Measurements from ENCODE around the gene LPCAT1.

LPCAT1 gene

DNA sequence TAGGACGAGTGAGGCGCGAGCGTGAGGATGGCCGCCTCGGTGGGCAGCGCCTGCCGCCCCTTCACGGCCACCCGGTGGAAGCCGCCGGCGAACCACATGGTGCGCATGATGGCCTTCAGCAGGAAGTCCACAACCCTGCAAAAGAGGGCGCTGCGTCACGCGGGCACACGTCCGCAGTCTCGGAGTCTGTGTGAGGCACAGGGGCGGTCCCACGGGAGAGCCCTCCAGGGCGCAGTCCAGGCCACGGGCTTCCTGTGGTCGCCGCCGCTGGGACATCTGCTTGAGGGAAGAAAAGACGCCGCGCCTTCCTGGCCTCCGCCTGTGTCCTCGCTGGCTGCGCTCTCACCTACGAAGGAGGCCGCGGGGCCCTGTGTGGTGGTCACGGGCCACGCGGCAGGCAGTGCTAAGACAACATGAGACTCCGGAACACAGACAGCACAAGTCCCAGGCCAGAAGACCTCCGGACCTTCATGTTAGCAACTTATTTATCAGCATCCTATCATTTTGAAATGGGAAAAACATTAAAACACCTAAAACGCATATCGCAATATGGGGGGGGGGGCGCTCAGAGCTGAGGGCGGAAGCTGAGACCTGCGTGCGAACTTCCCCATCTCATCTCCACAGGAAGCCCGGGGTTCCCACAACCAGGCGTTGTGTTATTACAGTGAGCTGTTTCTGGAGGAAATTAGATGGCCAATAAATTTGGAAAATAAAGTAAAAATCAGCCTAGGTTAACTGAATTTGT lies 28.8 kb downstream of the LPCAT1 start:
- no peak for DNase-seq

GRCh38 chr5:1493941-1494340 lies 29.8 kb downstream of the LPCAT1 start:
- DNase-seq: no peak

- no peak for DNase-seq
Observed at GRCh38 chr5:1493413-1493812, 30.3 kb downstream of the LPCAT1 start.

DNA sequence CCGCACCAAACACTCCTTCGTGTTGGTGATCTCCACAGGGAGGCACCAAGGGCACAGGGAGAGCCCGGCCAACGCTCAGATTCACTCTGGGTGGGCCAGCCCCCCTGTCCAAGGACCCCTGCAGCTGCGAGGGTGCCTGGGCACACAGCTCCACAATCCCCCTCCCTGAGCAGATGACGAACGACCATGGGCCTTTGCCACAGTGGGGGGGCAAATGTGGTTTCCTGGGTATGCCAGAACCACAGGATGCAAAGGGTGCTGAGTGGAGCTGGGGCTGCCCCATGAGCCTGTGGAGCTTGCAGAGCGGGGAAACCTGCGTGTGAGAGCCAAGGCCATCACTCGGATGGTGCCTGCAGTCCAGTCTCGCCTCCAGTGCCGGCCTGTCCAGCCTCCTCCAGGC lies 31.0 kb downstream of the LPCAT1 start:
- no peak for DNase-seq

DNA sequence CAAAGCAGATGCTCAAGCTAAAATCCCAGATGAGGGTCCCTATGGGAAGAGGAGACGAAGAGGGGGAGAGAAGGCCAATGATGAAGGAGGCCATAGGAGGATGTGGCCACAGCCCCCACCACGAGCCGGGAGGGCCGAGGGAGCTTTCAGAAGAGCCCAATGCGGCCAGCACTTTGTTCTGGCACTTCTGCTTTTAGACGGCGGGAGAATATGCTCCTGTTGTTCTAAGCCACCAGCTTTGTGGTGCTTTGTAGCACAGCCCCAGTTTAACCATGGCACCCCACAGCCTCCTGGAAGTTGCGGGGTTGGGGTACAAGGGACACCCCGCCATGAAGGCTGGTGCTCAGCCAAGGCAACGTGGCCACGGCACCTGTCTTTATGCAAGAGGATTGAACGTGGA lies 33.4 kb downstream of the LPCAT1 start:
- DNase-seq: no peak

GRCh38 chr5:1489754-1490153 lies 34.0 kb downstream of the LPCAT1 start:
- no peak for DNase-seq

- DNase-seq: no peak
Observed at GRCh38 chr5:1488882-1489680, 34.7 kb downstream of the LPCAT1 start.

DNA sequence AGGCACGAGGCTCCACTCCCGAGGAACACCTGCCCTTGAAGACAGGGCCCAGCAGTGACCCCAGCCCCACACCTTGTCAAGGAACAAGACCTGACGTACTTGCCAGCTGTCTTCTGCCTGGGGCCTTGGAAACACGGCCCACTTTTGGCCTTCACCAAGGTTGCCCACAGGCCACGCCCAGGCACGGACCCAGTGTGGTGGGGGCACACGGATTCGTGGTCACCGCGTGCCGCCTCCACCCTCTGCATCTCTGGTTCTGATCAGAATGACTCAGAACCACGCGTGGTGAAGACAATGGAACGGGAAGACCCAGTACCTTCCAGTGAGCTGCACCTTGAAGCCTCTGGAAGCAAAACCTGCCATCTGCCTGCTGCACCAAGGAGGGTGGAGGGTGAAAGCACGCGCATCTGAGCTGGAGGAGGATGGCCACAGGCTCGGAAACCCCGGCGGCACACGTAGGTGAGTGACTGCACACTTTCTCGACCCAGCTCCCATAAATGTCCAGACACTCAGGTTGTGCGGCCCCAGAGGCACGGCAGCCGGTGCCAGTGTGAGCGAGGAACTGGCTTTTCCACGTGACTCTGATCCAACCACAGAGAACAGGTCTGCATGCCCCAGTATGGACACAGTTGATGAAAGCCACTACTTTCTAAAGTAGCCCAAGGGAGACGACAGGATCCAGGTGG lies 36.5 kb downstream of the LPCAT1 start:
- DNase-seq: no peak

GRCh38 chr5:1486271-1486670 lies 37.5 kb downstream of the LPCAT1 start:
- DNase-seq: no peak

DNA sequence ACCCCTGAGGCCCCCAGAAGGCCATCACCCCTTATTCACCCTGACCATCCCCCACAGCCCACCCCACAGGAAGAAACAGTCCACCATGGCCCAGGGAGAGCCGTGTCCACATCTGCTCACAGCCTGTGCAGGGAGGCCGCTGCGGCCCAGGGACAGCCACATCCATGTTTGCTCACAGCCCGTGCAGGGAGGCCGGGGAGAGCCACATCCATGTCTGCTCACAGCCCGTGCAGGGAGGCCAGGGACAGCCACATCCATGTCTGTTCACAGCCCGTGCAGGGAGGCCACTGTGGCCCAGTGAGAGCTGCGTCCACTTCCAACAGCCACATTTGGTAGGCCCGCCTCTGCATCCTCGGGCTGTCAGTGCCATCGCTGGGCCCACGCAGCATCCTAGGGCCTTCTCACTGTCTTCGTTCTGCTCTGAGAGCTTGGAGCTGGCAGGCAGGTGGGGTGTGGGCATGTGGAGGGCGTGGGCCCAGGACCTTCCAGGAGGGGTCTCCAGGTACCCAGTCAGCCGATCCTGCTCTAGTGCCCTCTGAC lies 38.1 kb downstream of the LPCAT1 start:
- no peak for DNase-seq

- no peak for DNase-seq
Observed at GRCh38 chr5:1484730-1485578, 38.8 kb downstream of the LPCAT1 start.

DNA sequence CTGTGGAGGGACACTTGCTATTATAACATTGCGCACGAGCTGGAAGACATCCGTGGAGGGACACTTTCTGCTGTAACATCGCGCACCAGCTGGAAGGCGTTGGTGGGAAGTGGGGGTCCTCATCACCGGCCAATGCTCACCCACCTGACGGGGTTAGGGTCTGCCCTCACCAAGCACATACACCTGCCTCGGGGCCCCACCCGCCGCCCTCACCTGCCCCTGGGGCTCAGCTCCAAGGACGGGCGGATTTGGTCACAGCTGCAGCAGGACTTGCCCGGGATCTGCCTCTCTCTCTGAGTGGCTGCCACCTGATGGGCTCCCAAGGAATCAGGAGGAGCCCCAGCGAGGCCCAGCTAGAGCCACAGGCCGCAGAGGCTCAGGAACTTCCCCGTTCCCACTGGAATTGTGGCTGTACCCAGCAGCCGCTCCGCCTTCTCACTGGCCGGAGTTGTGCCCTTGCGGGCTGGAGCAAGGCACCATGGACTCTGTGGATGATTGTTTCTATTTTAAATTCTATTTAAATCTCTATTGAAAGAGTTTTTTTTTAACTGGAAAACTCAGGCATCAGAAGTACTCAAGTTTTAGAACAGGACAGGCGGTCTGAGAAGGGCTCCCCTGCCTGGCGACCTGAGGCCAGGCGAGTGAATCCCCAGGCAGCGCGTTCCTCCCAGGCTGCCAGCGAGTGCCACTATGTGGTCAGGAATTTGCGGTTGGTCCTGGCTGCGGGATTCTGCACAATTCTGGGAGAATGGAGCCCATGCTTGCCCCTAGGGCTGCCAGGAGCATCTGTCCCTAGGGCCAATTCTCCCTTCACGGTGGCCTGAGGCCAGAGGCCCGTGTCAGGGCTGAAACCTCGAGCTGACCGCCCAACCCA lies 39.7 kb downstream of the LPCAT1 start:
- DNase-seq: no peak

GRCh38 chr5:1483064-1483463 lies 40.7 kb downstream of the LPCAT1 start:
- no peak for DNase-seq

GRCh38 chr5:1481959-1482331 lies 41.8 kb downstream of the LPCAT1 start:
- DNase-seq: no peak

DNA sequence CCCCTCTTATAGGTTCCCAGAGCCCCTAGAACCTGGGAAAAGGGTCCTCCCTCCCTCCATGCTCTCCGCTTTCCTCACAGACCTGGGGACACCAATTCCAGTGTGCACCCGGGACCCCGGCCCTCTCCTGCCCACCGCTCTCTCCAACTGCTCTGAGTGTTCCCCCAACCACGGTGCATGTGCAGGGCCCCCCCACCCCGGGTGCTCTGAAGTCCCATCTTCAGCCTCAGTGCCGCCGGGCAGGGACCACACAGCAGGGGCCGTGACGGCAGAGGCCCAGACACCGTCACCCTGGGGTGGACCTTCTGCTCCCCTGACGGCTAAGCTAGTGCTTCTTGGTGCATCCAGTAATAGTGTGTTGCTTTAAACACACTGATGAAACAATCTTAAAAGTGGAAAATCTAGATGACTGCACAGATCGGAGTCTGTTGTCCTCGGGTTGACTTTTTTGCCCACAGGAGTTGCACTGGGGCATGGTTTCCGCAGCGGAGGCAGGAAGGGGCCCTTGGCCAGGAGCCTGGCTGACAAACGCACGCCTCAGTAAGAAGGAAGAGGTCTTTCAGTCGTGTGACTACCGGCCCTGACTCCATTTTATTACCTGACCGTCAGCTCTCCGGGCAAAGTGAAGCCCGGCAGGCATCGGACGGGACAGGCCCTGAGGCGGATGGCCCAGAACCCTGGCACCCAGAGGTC lies 42.3 kb downstream of the LPCAT1 start:
- no peak for DNase-seq

GRCh38 chr5:1480806-1481205 lies 43.0 kb downstream of the LPCAT1 start:
- DNase-seq: no peak

- DNase-seq: no peak
Observed at GRCh38 chr5:1480217-1480616, 43.5 kb downstream of the LPCAT1 start.

- DNase-seq: no peak
Observed at GRCh38 chr5:1479581-1480188, 44.1 kb downstream of the LPCAT1 start.

DNA sequence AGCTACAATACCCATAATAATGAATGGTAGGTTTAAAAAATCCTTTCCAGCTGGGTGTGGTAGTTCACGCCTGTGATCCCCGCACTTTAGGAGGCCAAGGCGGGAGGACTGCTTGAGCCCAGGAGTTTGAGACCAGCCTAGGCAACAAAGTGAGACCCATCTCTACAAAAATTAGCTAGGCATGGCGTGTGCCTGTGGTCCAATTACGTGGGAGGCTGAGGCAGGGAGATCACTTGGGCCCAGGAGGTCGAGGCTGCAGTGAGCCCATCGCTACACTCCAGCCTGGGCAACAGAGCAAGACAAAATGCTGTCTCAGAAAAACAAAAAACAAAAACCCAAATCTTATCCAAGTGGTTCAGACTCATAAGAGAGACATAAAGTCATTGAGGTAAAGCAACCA lies 44.7 kb downstream of the LPCAT1 start:
- DNase-seq: no peak

GRCh38 chr5:1478271-1479035 lies 45.3 kb downstream of the LPCAT1 start:
- no peak for DNase-seq
